GM18909 (cell line): ENCODE data around the gene ZNF778.

Experiments
- ATAC-seq: cut with Tn5 transposase; IDR thresholded peaks from one replicate; pipeline ENCODE4 v1.9.1; 2021; ENCODE audit warnings: mild to moderate bottlenecking; ENCODE audit not compliant: unreplicated experiment, poor library complexity

Gene ZNF778

DNA sequence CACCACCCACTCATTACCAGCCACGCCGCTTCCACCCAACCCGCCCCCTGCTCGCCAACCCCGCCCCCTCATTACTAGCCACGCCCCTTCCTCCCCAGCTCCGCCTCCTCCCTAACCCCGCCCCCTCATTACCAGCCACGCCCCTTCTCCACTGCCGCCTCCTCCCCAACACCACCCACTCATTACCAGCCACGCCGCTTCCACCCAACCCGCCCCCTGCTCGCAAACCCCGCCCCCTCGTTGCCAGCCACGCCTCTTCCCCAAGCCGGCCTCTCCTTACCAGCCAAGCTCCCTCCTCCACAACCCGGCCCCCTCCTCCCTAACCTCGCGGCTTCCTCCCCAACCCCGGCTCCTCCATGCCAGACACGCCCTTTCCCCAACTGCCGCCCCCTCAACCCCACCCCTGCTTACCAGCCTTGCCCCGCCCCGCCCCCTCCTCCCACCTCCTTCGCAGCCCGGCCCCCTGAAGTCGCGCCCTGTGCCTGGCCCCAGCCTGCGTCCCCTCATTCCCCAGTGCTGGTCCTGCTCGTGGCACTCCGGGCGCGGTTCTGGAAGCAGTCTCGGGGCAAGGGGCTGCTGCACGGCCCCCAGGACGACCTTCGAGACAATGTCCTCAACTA lies 24.4 kb upstream of the ZNF778 start:
- no peak for ATAC-seq

GRCh38 chr16:89193576-89194293 lies 23.8 kb upstream of the ZNF778 start:
- ATAC-seq, result no peak

GRCh38 chr16:89194340-89195311 lies 22.9 kb upstream of the ZNF778 start:
- ATAC-seq, result no peak

DNA sequence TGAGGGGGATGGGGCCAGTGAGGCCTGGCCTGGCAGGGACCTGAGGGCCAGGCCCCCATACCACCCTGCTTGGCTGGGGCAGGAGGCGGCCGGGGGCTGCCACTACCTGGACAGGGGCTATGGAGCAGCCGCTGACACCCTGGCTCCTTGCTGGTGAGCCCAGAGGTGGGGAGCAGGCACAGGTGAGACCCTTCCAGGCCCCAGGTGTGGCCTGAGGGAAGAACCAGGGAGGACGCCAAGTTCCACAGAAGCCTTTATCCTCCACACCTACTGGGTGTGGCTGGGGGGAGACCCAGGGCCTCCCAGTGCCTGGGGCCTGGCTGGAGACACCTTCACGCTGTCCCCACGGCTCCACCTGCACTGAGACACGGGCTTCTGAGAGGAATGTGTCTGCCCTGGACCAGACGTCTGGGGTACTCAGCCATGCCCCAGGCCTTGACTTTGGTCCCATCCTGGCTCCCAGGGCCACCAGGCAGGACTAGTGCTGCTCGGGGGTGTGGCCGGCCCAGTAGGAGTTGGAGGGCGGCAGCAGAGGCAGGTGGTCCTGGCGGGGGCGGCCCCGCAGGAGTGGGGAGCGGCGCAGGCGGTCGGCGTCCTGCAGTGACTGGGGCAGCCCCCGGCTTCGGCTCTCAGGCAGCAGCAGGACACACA lies 21.9 kb upstream of the ZNF778 start:
- no peak for ATAC-seq

DNA sequence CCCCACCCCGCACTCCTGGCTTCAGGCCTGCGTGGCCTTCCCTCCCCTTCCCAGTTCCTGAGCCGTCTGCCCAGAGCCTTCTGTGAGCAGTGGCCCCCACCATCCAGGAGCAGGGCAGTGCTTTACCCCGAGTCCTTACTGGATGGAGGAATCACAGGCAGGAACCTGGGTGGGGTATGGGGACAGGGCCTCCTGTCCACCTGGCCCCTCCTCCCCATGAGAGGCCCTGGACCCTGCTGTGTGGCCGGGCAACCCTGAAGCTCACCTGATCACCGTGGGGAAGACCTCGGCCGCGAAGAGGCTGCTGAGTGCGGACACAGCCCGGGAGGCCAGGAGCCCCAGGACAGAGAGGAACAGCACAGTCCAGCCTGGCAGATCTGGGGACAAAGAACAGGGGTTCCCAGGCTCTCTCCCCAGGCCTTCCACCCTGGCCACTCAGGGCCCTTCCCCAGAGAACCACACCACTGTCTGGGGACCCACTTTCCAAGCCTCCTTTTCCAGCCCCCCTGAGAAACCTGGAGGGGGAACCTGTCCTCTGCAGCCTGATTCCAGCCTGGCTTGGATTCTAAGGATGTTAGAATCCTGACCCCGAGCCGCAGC lies 20.4 kb upstream of the ZNF778 start:
- no peak for ATAC-seq

DNA sequence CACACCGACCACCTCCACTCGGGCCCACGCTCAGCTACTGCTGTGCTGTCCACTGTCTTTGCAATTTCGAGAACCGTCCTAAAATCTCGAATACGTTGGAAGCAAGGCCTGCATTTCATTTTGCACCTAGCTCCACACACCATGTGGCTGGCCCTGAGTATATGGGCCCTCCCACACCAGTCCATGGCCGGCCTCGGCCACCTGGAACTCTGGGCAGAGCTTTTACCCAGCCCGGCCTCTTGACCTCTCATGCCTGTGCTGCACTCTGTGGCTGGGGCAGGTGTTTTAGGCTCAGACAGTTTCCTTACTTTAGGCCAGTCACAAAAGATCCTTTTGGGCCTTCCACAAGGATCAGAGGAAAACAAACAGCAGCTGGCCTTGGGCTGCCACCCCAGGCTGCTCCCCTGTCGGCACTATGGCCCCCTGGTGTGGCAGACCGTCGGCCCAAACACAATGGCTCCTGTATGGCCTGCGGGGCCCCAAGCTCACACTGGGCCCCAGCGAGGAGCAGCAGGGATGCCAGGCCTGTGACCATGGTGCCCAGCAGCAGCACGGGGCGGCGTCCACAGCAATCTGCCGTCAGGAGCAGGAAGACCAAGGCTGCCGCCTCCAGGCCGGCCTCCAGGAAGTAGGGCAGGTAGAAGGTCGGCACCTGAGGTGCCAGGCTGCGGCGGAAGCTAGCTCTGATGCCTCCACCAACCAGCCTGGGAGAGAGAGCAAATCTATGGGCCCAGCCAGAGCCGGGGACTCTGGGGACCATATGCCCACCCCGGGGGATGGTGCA lies 19.7 kb upstream of the ZNF778 start:
- ATAC-seq, result no peak

GRCh38 chr16:89198417-89199240 lies 18.9 kb upstream of the ZNF778 start:
- ATAC-seq, result no peak

- ATAC-seq, result no peak
These were observed 18.0 kb upstream of the ZNF778 start for GRCh38 chr16:89199241-89200123.

GRCh38 chr16:89200124-89200849 lies 17.2 kb upstream of the ZNF778 start, which contains the start of gene SLC22A31:
Gene SLC22A31 (minus strand): TSS chr16:89200537. CDS start chr16:89200501, 36 bp downstream.
- no peak for ATAC-seq

DNA sequence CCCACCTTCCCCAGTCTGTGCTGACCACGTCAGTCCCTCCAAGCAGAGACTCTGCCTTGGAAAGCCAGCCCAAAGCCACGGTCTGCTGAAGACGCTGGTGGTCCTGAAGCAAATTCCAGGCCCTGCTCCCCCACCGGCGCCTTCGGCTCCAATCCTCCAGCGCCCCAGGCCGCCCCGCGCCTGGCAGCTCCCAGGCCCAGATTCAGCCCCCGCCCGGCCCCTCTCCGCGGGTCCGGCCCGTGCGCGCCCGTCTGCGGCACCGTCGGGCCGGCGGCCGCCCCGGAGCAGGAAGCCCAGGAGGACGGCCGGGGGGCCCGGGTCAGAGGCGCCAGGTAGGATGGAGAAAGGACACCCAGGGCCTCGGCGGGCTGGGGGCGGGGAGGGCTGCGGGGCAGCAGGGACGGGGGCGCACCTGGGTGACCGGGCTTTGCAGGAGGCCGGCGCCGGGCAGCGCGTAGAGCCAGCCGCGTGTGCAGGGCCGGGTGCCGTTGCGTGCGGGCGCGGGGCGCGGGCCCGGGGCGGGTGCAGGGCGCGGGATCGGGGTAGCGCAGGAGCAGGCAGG lies 16.6 kb upstream of the ZNF778 start:
- no peak for ATAC-seq

DNA sequence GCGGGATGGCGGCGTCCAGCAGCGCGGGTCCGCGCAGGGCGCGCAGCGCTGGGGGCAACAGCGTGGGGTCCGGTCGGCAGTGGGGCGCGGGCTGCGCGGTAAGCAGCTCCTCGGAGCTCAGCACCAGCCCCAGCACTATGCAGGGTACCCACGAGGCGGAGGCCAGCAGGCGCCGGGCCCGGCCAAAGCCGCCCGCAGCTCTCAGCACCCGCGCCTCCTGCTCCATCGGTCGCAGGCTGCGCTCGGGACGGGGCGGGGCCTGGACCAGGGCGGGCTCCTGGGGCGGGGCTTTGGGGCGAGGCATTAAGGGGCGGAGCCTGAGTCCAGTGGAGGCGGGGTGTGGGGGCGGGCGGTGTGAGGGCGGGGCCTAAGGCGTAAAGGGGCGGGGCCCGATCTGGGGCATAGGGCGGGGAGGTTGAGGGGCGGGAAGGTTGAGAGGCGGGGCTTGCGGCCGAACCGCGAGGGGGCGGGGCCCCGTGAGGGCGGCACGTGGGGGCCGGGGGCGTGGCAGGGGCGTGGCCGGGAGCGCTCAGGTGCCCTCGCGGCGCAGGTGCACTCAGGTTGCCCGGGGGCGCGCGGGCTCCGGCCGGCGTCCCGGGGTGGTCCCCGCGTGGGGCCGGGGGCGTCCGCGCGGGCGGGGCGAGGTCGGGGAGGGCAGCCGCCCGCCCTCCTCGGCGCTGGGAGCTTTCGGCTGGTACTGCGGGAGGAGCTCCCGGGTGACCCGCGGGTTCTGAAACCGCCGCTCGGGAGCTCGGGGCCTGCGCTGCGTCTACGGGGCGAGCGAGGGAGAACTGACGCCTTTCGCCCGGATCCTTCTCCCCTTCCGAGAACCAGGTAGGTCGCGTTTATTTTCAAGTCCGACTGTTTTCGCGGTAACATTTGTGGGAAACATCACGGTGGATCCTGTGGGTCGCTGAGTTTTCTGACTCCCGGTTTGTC lies 15.8 kb upstream of the ZNF778 start:
- ATAC-seq, result peak; percentile 46

DNA sequence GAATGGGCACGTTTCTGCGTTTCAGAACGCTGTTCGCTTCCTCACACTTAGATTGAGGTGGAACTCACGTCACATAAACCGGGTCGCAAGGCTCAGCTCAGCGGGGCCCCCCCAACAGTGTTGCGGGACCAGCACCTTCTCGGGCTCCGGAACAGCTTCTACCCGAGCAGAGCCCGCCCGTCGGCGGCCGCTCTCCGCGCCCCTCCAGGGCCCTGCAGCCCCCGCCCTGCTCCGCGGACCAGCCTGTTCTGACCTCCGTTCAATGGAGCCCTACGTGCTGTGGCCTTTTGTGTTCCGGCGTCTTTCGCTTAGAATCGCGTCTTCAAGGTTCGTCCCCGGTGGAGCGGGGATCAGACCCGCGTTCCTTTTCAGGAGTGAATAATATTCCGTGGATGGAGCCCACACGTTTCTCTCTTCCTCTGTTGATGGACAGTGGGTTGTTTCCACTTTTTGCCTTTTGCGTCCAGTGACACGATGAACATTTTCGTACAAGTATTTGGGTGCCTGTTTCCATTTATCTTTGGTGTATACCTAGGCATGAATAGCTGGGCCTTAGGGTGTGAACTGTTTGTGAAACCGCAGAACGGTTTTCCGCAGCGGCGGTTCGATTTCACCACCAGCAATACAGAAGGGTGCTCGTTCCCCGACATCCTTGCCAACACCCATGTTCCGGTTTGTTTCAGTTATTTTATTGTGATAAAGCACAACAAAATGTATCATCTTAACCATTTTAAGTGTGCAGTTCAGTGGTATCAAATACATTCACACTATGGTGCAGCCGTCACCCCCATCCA lies 14.9 kb upstream of the ZNF778 start:
- no peak for ATAC-seq

GRCh38 chr16:89207993-89208392 lies 9.5 kb upstream of the ZNF778 start:
- ATAC-seq, result no peak

GRCh38 chr16:89209522-89210044 lies 7.9 kb upstream of the ZNF778 start:
- no peak for ATAC-seq
